ENCODE data around the gene SPTBN1.

SPTBN1 gene

GRCh38 chr2:54595999-54596902, 140.1 kb downstream of the SPTBN1 start:
- no peak for DNase-seq

- peak in 1 of 2 donors; percentile 42 for DNase-seq
These were observed 141.2 kb downstream of the SPTBN1 start for GRCh38 chr2:54597153-54597848.

GRCh38 chr2:54598347-54599325, 142.5 kb downstream of the SPTBN1 start:
- DNase-seq = no peak

- no peak for DNase-seq
These were observed 143.2 kb downstream of the SPTBN1 start for GRCh38 chr2:54599326-54599710.

- no peak for DNase-seq
These were observed 143.8 kb downstream of the SPTBN1 start for GRCh38 chr2:54599914-54600313.

GRCh38 chr2:54601339-54601738, 145.2 kb downstream of the SPTBN1 start:
- no peak for DNase-seq

- DNase-seq = no peak
These were observed 146.7 kb downstream of the SPTBN1 start for GRCh38 chr2:54602736-54603322.

- no peak for DNase-seq
These were observed 147.2 kb downstream of the SPTBN1 start for GRCh38 chr2:54603357-54603756.

GRCh38 chr2:54603796-54604195, 147.7 kb downstream of the SPTBN1 start:
- no peak for DNase-seq

GRCh38 chr2:54604871-54605270, 148.7 kb downstream of the SPTBN1 start:
- no peak for DNase-seq

- no peak for DNase-seq
These were observed 149.7 kb downstream of the SPTBN1 start for GRCh38 chr2:54605836-54606235.

GRCh38 chr2:54606393-54606958, 150.3 kb downstream of the SPTBN1 start:
- DNase-seq = peak in 1 of 2 donors; percentile 26

GRCh38 chr2:54608224-54608623, 152.1 kb downstream of the SPTBN1 start:
- DNase-seq = no peak

- no peak for DNase-seq
These were observed 153.1 kb downstream of the SPTBN1 start for GRCh38 chr2:54609241-54609640.

- no peak for DNase-seq
These were observed 153.5 kb downstream of the SPTBN1 start for GRCh38 chr2:54609647-54610046.

- DNase-seq = no peak
These were observed 154.6 kb downstream of the SPTBN1 start for GRCh38 chr2:54610700-54611099.

GRCh38 chr2:54611830-54612545, 155.9 kb downstream of the SPTBN1 start:
- DNase-seq = no peak

GRCh38 chr2:54613386-54613785, 157.3 kb downstream of the SPTBN1 start:
- DNase-seq = no peak

- DNase-seq = no peak
These were observed 157.7 kb downstream of the SPTBN1 start for GRCh38 chr2:54613794-54614257.

- no peak for DNase-seq
These were observed 158.7 kb downstream of the SPTBN1 start for GRCh38 chr2:54614819-54615218.

- DNase-seq = no peak
These were observed 159.9 kb downstream of the SPTBN1 start for GRCh38 chr2:54615832-54616534.

All from CD4-positive, alpha-beta T cell treated with Interferon alpha-2 for 1 hour (primary cell).